K562 (cell line): Measurements from ENCODE around the gene NDUFAF3. TPM values are rescaled to one million over a fixed set of nuclear protein-coding genes. Genes with fewer than 3 reads are reported as not detected.

Source experiments
- ATAC-seq: fragments of 200-7000 bp; cut with Tn5 transposase; 3 replicates; pipeline ENCODE4 v1.9.1; 2020; ENCODE audit warnings: moderate library complexity
- BruUV-seq: library from RNA; stranded (reverse); fragments of 400-500 nt; replicated peaks from 2 replicates; lab custom pipeline; 2021; lab: Mats Ljungman, UMichigan
- CTCF ChIA-PET: fragments of 300-600 bp; formaldehyde crosslinking; extraction: SDS; loops from one replicate; lab custom pipeline; 2021; ENCODE audit warnings: low intra/inter-chr PET ratio; lab: Yijun Ruan, JAX
- POLR2A ChIA-PET: fragments of 300-600, 350-650 bp; sonication (Branson Sonifier 250); formaldehyde crosslinking; extraction: SDS; loops from one replicate; lab custom pipeline; 2021; ENCODE audit warnings: antibody characterized with exemption, inconsistent platforms; lab: Yijun Ruan, JAX
- DNase-seq, 4 experiments: peaks; one replicate each; pipeline versions ENCODE4 v3.0.0 to v3.0.0-alpha.2; 2011 to 2018; ENCODE audit warnings: low spot score in 3 of 4, mixed read lengths in 3 of 4; ENCODE audit errors: extremely low read depth in 1 of 4
- FAIRE-seq: peaks from 2 replicates; lab custom pipeline; 2011; peaks lifted over from hg19 to GRCh38; lab: Jason Lieb, UNC
- H2AFZ ChIP-seq: 2 replicates; pipeline ENCODE4 v1.6.0; 2011; ENCODE audit warnings: low read depth, low read length, control low read depth, inconsistent platforms
- H3K27ac ChIP-seq: fragments of 200-600 bp; 3 replicates; pipeline ENCODE4 v1.8.0; 2011; ENCODE audit warnings: low read depth, mild to moderate bottlenecking, control low read depth, inconsistent platforms, low read length, moderate library complexity, mixed read lengths; ENCODE audit errors: extremely low read depth
- H3K27me3 ChIP-seq, 2 experiments: fragments of 300-600 bp in 1 of 2; 2 replicates in 1 of 2; 3 replicates in 1 of 2; pipeline versions ENCODE4 v1.6.0 to v1.8.0; 2011; ENCODE audit warnings: inconsistent platforms in 2 of 2, low read length in 2 of 2, mild to moderate bottlenecking in 1 of 2, mixed read lengths in 1 of 2, moderate library complexity in 1 of 2; ENCODE audit not compliant: control insufficient read depth in 2 of 2, insufficient read depth in 2 of 2
- H3K36me3 ChIP-seq: fragments of 300-600 bp; 3 replicates; pipeline ENCODE4 v1.8.0; 2011; ENCODE audit warnings: mild to moderate bottlenecking, low read length, inconsistent platforms; ENCODE audit not compliant: control insufficient read depth, insufficient read depth
- H3K4me1 ChIP-seq, 2 experiments: fragments of 200-600 bp in 1 of 2; replicated peaks in 1 of 2; 2 replicates in 1 of 2; 3 replicates in 1 of 2; pipeline versions ENCODE4 v1.5.1 to v1.8.0; 2011; ENCODE audit warnings: inconsistent platforms in 2 of 2, low read length in 2 of 2, mild to moderate bottlenecking in 1 of 2, mixed read lengths in 1 of 2, moderate library complexity in 1 of 2; ENCODE audit not compliant: control insufficient read depth in 2 of 2, insufficient read depth in 2 of 2
- H3K4me2 ChIP-seq: 2 replicates; pipeline ENCODE4 v1.6.1; 2011; ENCODE audit warnings: low read length, control low read depth, inconsistent platforms, mixed read lengths; ENCODE audit not compliant: insufficient read depth
- H3K4me3 ChIP-seq: fragments of 200-600 bp; sonication (generic), shearing (Covaris generic); 2 replicates; pipeline ENCODE4 v1.5.1; 2016; ENCODE audit warnings: control low read depth, inconsistent platforms
- H3K79me2 ChIP-seq: fragments of 200-600 bp; 3 replicates; pipeline ENCODE4 v1.8.0; 2011; ENCODE audit warnings: low read length, inconsistent platforms; ENCODE audit not compliant: control insufficient read depth, insufficient read depth
- H3K9ac ChIP-seq, 2 experiments: 2 replicates each; pipeline versions ENCODE4 v1.6.0 to v1.6.1; 2011; ENCODE audit warnings: low read depth in 2 of 2, low read length in 2 of 2, control low read depth in 1 of 2, inconsistent platforms in 1 of 2, mild to moderate bottlenecking in 1 of 2, mixed read lengths in 1 of 2; ENCODE audit not compliant: insufficient read depth in 1 of 2
- H3K9me1 ChIP-seq: one replicate; pipeline ENCODE4 v1.6.0; 2011; ENCODE audit warnings: inconsistent platforms, mild to moderate bottlenecking, low read length, moderate library complexity; ENCODE audit not compliant: control insufficient read depth, insufficient read depth
- H3K9me3 ChIP-seq: replicated peaks from 2 replicates; pipeline ENCODE4 v1.5.1; 2011; ENCODE audit warnings: low read depth, low read length, inconsistent platforms; ENCODE audit not compliant: control insufficient read depth, insufficient read depth
- H4K20me1 ChIP-seq: replicated peaks from 2 replicates; pipeline ENCODE4 v1.6.1; 2011; ENCODE audit warnings: low read length, inconsistent platforms, mixed read lengths; ENCODE audit not compliant: control insufficient read depth, insufficient read depth
- ATF7 ChIP-seq: fragments of 450-650 bp; IDR thresholded peaks from 2 replicates; pipeline ENCODE4 v1.7.1; 2014; ENCODE audit warnings: mild to moderate bottlenecking, moderate library complexity
- ELF2 ChIP-seq: fragments of 250-450 bp; sonication (Bioruptor Pico); IDR thresholded peaks from 2 replicates; pipeline ENCODE4 v1.5.0; 2021; ENCODE audit warnings: mild to moderate bottlenecking
- FUS ChIP-seq: fragments of 200-400 bp; formaldehyde crosslinking; optimal IDR thresholded peaks from 2 replicates; pipeline ENCODE3; 2017; ENCODE audit warnings: low read depth, low read length
- HNRNPLL ChIP-seq: fragments of 200-400 bp; formaldehyde crosslinking; IDR thresholded peaks from 2 replicates; pipeline ENCODE4 v1.6.1; 2017; ENCODE audit warnings: low read length, low read depth, mild to moderate bottlenecking; ENCODE audit not compliant: poor library complexity, severe bottlenecking
- JUN ChIP-seq, 2 experiments: sonication (generic) in 1 of 2; formaldehyde crosslinking in 1 of 2; IDR thresholded peaks; 2 replicates each; pipeline versions ENCODE4 v1.6.1 to v1.8.0; 2012 to 2022; ENCODE audit warnings: borderline replicate concordance in 2 of 2, mild to moderate bottlenecking in 2 of 2, improper control_type of control experiment in 1 of 2, low read depth in 1 of 2, low read length in 1 of 2, missing genetic modification reagents in 1 of 2
- KDM4B ChIP-seq, 2 experiments: fragments of 450-650 bp in 1 of 2; sonication (generic) in 1 of 2; IDR thresholded peaks; 2 replicates each; pipeline ENCODE4 v1.6.1; 2016 to 2017; ENCODE audit warnings: borderline replicate concordance in 2 of 2, antibody characterized with exemption in 1 of 2, low read depth in 1 of 2, mild to moderate bottlenecking in 1 of 2
- MAFG ChIP-seq: fragments of 450-650 bp; conservative IDR thresholded peaks from 2 replicates; pipeline ENCODE4 v1.6.1; 2016; ENCODE audit warnings: missing genetic modification characterization, missing compliant biosample characterization
- NEUROD1 ChIP-seq: fragments of 150-350 bp; IDR thresholded peaks from 2 replicates; pipeline ENCODE4 v1.6.1; 2014; ENCODE audit warnings: borderline replicate concordance, low read length, low read depth; ENCODE audit not compliant: partially characterized antibody
- NFIC ChIP-seq: fragments of 450-650 bp; IDR thresholded peaks from 2 replicates; pipeline ENCODE4 v1.6.1; 2017; ENCODE audit warnings: mild to moderate bottlenecking, inconsistent platforms
- RB1 ChIP-seq: fragments of 450-650 bp; IDR thresholded peaks from 2 replicates; pipeline ENCODE4 v1.6.1; 2017; ENCODE audit warnings: low read depth, mild to moderate bottlenecking
- RCOR1 ChIP-seq, 2 experiments: IDR thresholded peaks; 2 replicates each; pipeline ENCODE4 v1.6.1; 2012; ENCODE audit warnings: low read depth in 2 of 2, low read length in 2 of 2, borderline replicate concordance in 1 of 2, improper control_type of control experiment in 1 of 2
- ZNF41 ChIP-seq: fragments of 250-450 bp; sonication (Bioruptor Pico); conservative IDR thresholded peaks from 2 replicates; pipeline ENCODE4 v1.4.0; 2020; ENCODE audit warnings: mild to moderate bottlenecking
- ZNF644 ChIP-seq: fragments of 200-800 bp; sonication (Bioruptor generic); IDR thresholded peaks from 2 replicates; pipeline ENCODE4 v1.6.1; 2016; ENCODE audit warnings: low read depth, missing genetic modification characterization, missing compliant biosample characterization
- WGBS: fragments of 100-300 bp; shearing (Covaris generic); methylation state at CpG from one replicate; pipeline ENCODE4 v1.1.6; 2016; ENCODE audit warnings: low coverage, mixed read lengths; ENCODE audit not compliant: insufficient coverage; ENCODE audit errors: missing lambda C conversion rate; 5-methylcytosine and 5-hydroxymethylcytosine counted together
- in situ Hi-C: fragments of 300-500 bp; cut with MboI; formaldehyde crosslinking; loops from 4 replicates; pipeline ENCODE4 v1.15.0; 2018; ENCODE audit warnings: inconsistent platforms, mixed read lengths
- intact Hi-C: fragments of 100-400 bp; cut with micrococcal nuclease; formaldehyde crosslinking; loops from 2 replicates; pipeline ENCODE4 v1.14.2; 2022
- polyA plus RNA-seq, 8 experiments: library from polyadenylated mRNA; depleted of rRNA in 4 of 8; stranded (reverse) in 5 of 8; unstranded in 3 of 8; fragments of >200 nt; fragmentation: Nextera tagmentation in 2 of 8; fragmentation: Illumina TruSeq in 1 of 8; extraction: Ambion mirVana in 2 of 8; extraction: Trizol in 1 of 8; gene quantifications; 2 replicates each; pipeline versions ENCODE4 v1.2.1 to v1.2.3, GENCODE V29; 2011 to 2014; ENCODE audit warnings: inconsistent platforms in 1 of 8, missing spikeins in 1 of 8
- total RNA-seq, 7 experiments: library from RNA; depleted of rRNA in 6 of 7; stranded (reverse); fragments of >200 nt in 6 of 7; fragmentation: Illumina TruSeq in 2 of 7; extraction: Trizol in 2 of 7; gene quantifications; 2 replicates each; pipeline versions ENCODE4 v1.2.1 to v1.2.3, GENCODE V29; 2011 to 2021; ENCODE audit warnings: low replicate concordance in 1 of 7
- TF ChIP-seq, protein P1 (sequence below): fragments of 250-450 bp; sonication (Bioruptor Pico); IDR thresholded peaks from 2 replicates; pipeline ENCODE4 v1.8.0; 2021; ENCODE audit warnings: moderate library complexity, mild to moderate bottlenecking, inconsistent platforms
- TF ChIP-seq, protein P2 (sequence below): fragments of 250-450 bp; sonication (Bioruptor Pico); IDR thresholded peaks from 2 replicates; pipeline ENCODE4 v1.9.0; 2021; ENCODE audit warnings: mild to moderate bottlenecking, inconsistent platforms
- TF ChIP-seq, protein P3 (sequence below): sonication (generic); formaldehyde crosslinking; IDR thresholded peaks from 2 replicates; pipeline ENCODE4 v1.8.1; 2023; ENCODE audit warnings: mild to moderate bottlenecking, missing genetic modification reagents
- TF ChIP-seq, protein P4 (sequence below): fragments of 250-450 bp; sonication (Bioruptor Pico); IDR thresholded peaks from 2 replicates; pipeline ENCODE4 v1.5.0; 2021

Gene NDUFAF3
- total and polyA plus RNA-seq, 9 of the 15 experiments (the other 6 are each of a cell fraction or from before 2014, with no cell fraction given) = 17.0 to 127 (median 36.3) TPM

DNA sequence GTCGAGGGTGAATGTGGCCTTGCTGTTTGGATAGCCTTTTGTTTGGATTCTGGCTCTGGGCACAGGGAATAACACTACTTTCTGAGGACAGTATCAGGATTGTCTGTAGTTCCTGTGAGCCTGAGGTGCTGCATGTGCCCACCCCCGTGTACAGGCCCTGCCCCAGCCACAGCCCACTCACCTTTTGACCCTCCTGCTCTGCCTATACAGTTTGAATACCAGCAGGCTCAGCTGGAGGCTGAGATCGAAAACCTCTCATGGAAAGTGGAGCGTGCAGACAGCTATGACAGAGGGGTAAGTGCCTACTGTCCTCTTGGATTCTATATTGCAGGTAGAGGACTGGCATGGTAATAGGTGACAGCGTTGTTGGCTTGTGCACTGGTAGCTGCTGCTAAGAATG is 39.2 kb upstream of the NDUFAF3 start:
- Histone ChIP-seq H3K36me3 (peaks cover 67% of the 10 kb centered on the region; the same call in 2 of the 3 replicates), H3K27me3 (no peaks in the 10 kb centered on the region), H3K79me2 (no peaks in the 10 kb centered on the region), H3K4me3 (no peak overlapping the region), H4K20me1 (no peaks in the 10 kb centered on the region), H3K9me3 (no peaks in the 10 kb centered on the region), H3K27ac (no peak overlapping the region), H3K4me1 (no peaks in the 10 kb centered on the region), H2AFZ (no peak overlapping the region), H3K9me1 (no peaks in the 10 kb centered on the region), H3K4me2 (no peak overlapping the region), H3K9ac (no peak overlapping the region)
- CTCF ChIA-PET = no interaction called here
- ATAC-seq (no peak), DNase-seq (no peak), FAIRE-seq (no peak)
- POLR2A ChIA-PET = interaction anchor here (0.7 kb wide), 1 partner anchor 11 kb away, joined by 3 read pairs; no protein-coding TSS in a partner anchor
- 82% methylated on average over 5 of the region's 5 CpGs for WGBS
- in situ Hi-C loops = no loop called here
- intact Hi-C loops = no loop called here
- BruUV-seq = no TSS peak
- no peak for TF ChIP-seq JUN (IDR thresholded peaks at IDR 0.05; ENCODE audit: borderline replicate concordance, low read depth, low read length)
- no peak for TF ChIP-seq JUN (CRISPR knock-in tag; IDR thresholded peaks at IDR 0.05; ENCODE audit: borderline replicate concordance)
- TF ChIP-seq MAFG (tag) = no peak
- no peak for TF ChIP-seq NEUROD1
- no peak for TF ChIP-seq ATF7
- no peak for TF ChIP-seq RB1
- TF ChIP-seq NFIC = no peak
- TF ChIP-seq, protein P1, sequence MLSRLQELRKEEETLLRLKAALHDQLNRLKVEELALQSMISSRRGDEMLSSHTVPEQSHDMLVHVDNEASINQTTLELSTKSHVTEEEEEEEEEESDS = no peak
- TF ChIP-seq ZNF41 (CRISPR knock-in tag) = no peak
- TF ChIP-seq FUS = no peak
- TF ChIP-seq, protein P2, sequence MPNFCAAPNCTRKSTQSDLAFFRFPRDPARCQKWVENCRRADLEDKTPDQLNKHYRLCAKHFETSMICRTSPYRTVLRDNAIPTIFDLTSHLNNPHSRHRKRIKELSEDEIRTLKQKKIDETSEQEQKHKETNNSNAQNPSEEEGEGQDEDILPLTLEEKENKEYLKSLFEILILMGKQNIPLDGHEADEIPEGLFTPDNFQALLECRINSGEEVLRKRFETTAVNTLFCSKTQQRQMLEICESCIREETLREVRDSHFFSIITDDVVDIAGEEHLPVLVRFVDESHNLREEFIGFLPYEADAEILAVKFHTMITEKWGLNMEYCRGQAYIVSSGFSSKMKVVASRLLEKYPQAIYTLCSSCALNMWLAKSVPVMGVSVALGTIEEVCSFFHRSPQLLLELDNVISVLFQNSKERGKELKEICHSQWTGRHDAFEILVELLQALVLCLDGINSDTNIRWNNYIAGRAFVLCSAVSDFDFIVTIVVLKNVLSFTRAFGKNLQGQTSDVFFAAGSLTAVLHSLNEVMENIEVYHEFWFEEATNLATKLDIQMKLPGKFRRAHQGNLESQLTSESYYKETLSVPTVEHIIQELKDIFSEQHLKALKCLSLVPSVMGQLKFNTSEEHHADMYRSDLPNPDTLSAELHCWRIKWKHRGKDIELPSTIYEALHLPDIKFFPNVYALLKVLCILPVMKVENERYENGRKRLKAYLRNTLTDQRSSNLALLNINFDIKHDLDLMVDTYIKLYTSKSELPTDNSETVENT (CRISPR knock-in tag) = no peak
- TF ChIP-seq ELF2 (CRISPR knock-in tag) = no peak
- TF ChIP-seq, protein P3, sequence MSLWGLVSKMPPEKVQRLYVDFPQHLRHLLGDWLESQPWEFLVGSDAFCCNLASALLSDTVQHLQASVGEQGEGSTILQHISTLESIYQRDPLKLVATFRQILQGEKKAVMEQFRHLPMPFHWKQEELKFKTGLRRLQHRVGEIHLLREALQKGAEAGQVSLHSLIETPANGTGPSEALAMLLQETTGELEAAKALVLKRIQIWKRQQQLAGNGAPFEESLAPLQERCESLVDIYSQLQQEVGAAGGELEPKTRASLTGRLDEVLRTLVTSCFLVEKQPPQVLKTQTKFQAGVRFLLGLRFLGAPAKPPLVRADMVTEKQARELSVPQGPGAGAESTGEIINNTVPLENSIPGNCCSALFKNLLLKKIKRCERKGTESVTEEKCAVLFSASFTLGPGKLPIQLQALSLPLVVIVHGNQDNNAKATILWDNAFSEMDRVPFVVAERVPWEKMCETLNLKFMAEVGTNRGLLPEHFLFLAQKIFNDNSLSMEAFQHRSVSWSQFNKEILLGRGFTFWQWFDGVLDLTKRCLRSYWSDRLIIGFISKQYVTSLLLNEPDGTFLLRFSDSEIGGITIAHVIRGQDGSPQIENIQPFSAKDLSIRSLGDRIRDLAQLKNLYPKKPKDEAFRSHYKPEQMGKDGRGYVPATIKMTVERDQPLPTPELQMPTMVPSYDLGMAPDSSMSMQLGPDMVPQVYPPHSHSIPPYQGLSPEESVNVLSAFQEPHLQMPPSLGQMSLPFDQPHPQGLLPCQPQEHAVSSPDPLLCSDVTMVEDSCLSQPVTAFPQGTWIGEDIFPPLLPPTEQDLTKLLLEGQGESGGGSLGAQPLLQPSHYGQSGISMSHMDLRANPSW = no peak
- TF ChIP-seq KDM4B (IDR thresholded peaks at IDR 0.05; ENCODE audit: borderline replicate concordance in 2 of 2, low read depth in 1 of 2) = no peak
- TF ChIP-seq ZNF644 = no peak
- TF ChIP-seq, protein P4, sequence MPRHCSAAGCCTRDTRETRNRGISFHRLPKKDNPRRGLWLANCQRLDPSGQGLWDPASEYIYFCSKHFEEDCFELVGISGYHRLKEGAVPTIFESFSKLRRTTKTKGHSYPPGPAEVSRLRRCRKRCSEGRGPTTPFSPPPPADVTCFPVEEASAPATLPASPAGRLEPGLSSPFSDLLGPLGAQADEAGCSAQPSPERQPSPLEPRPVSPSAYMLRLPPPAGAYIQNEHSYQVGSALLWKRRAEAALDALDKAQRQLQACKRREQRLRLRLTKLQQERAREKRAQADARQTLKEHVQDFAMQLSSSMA (CRISPR knock-in tag) = no peak
- TF ChIP-seq HNRNPLL = no peak
- TF ChIP-seq RCOR1 (IDR thresholded peaks at IDR 0.05; ENCODE audit: borderline replicate concordance in 1 of 2, low read depth in 2 of 2, low read length in 2 of 2) = no peak
